OCI-LY3 (cell line): ENCODE measurements around the gene TPSG1.
"Not testable (repeated sequence)": the region's sequence is repeated elsewhere in the genome, so short reads cannot be mapped to it uniquely, and the experiment has no call there.

ENCODE experiments used
- H2AFZ ChIP-seq: fragments of 200-600, 300-600 bp; shearing (Covaris generic); 2 replicates; pipeline ENCODE4 v1.6.0; 2014; ENCODE audit warnings: antibody characterized with exemption, low read depth, low read length
- H3K27ac ChIP-seq: fragments of 200-600, 300-600 bp; sonication (generic); 2 replicates; pipeline ENCODE4 v1.5.1; 2014; ENCODE audit warnings: mild to moderate bottlenecking, low read length, moderate library complexity, mixed read lengths
- H3K27me3 ChIP-seq: fragments of 200-600, 300-600 bp; sonication (generic); 2 replicates; pipeline ENCODE4 v1.6.1; 2014; ENCODE audit warnings: low read depth, low read length, mixed read lengths
- H3K36me3 ChIP-seq: fragments of 200-600, 300-600 bp; sonication (generic); replicated peaks from 2 replicates; pipeline ENCODE3; 2014; ENCODE audit warnings: low read depth, low read length, mixed read lengths
- H3K4me1 ChIP-seq: fragments of 300-600, 200-600 bp; sonication (generic); 2 replicates; pipeline ENCODE4 v1.6.1; 2014; ENCODE audit warnings: low read length, mixed read lengths
- H3K4me2 ChIP-seq: fragments of 200-600, 300-600 bp; sonication (generic); 2 replicates; pipeline ENCODE4 v1.6.1; 2014; ENCODE audit warnings: low read length, mixed read lengths
- H3K4me3 ChIP-seq: fragments of 300-600, 200-600 bp; sonication (generic); 2 replicates; pipeline ENCODE4 v1.5.1; 2014; ENCODE audit warnings: antibody characterized with exemption, mild to moderate bottlenecking, low read length, moderate library complexity
- H3K79me2 ChIP-seq: fragments of 300-600, 200-600 bp; shearing (Covaris generic); 2 replicates; pipeline ENCODE4 v1.6.1; 2014; ENCODE audit warnings: mild to moderate bottlenecking, low read length, mixed read lengths
- H3K9ac ChIP-seq: fragments of 300-600, 200-600 bp; shearing (Covaris generic); 2 replicates; pipeline ENCODE4 v1.6.0; 2014; ENCODE audit warnings: mild to moderate bottlenecking, low read length, moderate library complexity
- H3K9me3 ChIP-seq: fragments of 200-600, 300-600 bp; shearing (Covaris generic); 2 replicates; pipeline ENCODE4 v1.6.1; 2014; ENCODE audit warnings: low read length, mixed read lengths; ENCODE audit not compliant: insufficient read depth
- H4K20me1 ChIP-seq: fragments of 200-600, 300-600 bp; sonication (generic); 2 replicates; pipeline ENCODE4 v1.6.1; 2016; ENCODE audit warnings: low read length, mixed read lengths; ENCODE audit not compliant: insufficient read depth
- EZH2phosphoT487 ChIP-seq: fragments of 200-600 bp; shearing (Covaris generic); IDR thresholded peaks from 2 replicates; pipeline ENCODE4 v1.6.1; 2018; ENCODE audit warnings: antibody characterized with exemption, mixed run types, low read depth
- TF ChIP-seq, protein P1 (sequence below): fragments of 200-600, 300-600 bp; sonication (generic); IDR thresholded peaks from 2 replicates; pipeline ENCODE4 v1.5.1; 2014; ENCODE audit warnings: antibody characterized with exemption, low read length, low read depth

Gene TPSG1

DNA sequence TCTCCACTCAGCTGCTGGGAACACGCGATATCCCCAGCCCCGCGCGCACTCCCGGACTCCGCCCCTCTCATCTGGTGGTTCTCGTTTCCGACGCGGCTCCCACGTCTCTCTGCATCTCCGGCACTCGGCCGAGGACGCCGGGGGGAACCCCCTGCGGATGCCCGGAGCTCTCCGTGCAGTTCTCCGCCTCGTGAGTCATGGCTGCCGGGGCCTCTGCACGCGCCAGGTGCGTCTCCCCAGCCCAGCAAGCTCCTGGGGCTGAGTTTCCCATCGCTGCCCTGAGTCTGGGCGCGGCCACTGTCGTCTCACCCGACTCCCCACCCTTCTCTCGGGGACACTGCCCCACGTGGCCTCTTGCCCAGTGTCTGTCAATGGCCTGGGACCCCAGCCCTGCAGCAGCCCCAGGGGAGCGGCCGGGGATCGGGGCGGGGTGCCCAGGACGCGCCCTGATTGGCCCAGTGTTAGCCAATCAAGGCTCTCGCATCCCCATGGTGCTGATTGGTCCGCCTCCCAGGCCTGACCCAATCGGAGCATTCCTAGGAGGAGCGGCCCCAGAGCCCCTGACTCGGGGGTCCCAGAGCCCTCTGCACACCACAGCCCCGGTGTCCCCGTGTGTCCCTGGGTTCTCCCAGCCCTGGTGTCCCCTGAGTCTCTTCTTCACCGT, 28.8 kb upstream of the TPSG1 start:
- H3K9ac ChIP-seq, H3K27me3 ChIP-seq, H3K36me3 ChIP-seq, H3K4me3 ChIP-seq, H3K4me2 ChIP-seq, H3K79me2 ChIP-seq, H3K4me1 ChIP-seq, H3K27ac ChIP-seq, H3K9me3 ChIP-seq, H4K20me1 ChIP-seq, H2AFZ ChIP-seq: not testable (repeated sequence)

DNA sequence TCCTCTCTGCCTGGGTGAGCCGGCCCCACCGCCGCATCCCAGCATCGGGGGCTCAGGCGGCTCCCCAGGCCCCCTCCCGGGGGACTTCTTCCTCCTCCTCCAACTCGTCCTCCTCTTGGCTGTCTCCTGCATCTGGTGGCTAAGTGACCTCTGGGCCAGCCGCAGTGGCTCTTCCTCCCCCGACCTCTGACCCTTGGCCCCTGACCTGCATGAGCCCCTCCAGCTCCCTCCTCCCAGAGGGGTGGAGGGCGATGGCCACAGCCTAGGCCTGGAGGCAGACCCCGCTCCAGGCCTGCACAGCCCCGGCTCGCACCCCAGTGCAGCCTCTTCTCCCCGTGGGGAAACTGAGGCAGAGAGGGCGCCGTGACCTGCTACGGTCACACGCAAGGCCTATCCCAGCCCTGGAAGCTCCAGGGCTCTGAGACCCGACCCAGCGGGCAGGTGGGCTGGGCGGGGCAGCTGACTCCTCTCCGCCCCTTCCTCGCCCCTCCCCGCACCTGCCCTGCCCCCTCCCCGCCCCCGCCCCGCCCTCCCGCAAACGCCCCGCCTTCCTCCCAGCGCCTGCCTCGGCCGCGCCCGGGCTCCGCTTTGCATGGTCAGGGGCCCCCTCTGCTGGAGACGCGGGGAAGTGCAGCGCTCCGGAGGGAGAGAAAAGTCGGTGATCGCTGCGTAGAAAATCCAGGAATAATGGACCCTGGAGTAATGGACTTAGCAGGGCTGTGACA, 24.1 kb upstream of the TPSG1 start:
- not testable (repeated sequence) for H3K4me1 ChIP-seq, H3K27me3 ChIP-seq, H3K4me2 ChIP-seq, H3K79me2 ChIP-seq, H2AFZ ChIP-seq, H4K20me1 ChIP-seq, H3K9me3 ChIP-seq, H3K9ac ChIP-seq, H3K27ac ChIP-seq, H3K36me3 ChIP-seq, H3K4me3 ChIP-seq

DNA sequence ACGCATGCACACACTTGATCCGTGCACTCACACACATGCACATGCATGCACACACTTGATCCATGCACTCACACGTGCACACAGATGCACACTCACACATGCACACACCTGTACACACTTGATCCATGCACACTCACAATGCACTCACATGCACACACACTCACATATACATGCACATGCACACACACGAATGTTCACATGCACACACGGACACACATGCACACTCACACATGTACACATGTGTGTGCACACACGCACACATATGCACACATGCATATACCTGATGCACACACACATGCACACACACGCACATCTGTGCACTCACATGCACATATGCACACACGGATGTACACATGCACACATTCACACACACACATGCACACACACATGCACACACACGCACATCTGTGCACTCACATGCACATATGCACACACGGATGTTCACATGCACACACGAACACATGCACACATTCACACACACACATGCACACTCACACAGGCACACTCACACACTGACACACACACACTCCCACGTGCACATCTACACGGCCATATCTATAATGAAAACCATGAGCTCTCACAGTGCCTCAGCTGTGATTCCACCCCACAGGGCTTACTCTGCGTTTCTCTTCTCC, 23.0 kb upstream of the TPSG1 start:
- not testable (repeated sequence) for H3K27ac ChIP-seq, H4K20me1 ChIP-seq, H3K9me3 ChIP-seq, H2AFZ ChIP-seq, H3K4me3 ChIP-seq, H3K4me2 ChIP-seq, H3K9ac ChIP-seq, H3K4me1 ChIP-seq, H3K79me2 ChIP-seq, H3K36me3 ChIP-seq, H3K27me3 ChIP-seq

DNA sequence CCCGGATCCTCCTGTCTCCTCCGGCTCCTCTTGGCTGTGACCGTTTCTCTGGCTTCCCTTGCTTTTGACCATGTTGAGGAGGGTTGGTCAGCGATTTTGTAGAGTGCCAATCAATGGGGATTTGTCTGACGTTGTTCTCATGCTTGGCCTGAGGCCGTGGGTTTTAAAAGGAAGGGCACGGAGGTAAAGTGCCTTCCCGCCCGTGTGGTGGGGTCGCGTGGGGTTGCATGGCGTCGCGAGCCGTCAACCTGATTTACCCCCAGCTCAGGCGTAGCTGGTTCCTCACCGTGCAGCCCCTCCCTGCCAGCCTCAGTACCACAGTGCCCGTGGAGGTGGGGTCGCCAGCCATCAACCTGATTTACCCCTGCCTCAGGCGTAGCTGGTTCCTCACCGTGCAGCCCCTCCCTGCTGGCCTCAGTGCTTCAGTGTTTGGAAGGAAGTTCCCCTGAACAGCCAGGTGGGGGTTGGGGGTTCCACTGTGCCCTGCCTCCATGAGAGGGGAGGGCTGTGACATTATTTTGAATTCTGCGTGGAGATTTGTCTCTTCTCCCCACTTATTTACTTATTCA, 20.5 kb upstream of the TPSG1 start:
- Histone ChIP-seq H3K4me2 (no peak overlapping the region), H3K79me2 (no peaks in the 10 kb centered on the region), H3K36me3 (no peaks in the 10 kb centered on the region), H3K9ac (no peak overlapping the region), H3K4me1 (no peaks in the 10 kb centered on the region), H3K27me3 (no peaks in the 10 kb centered on the region), H3K27ac (no peak overlapping the region), H3K9me3 (no peaks in the 10 kb centered on the region), H2AFZ (no peak overlapping the region), H3K4me3 (no peak overlapping the region), H4K20me1 (no peaks in the 10 kb centered on the region)
- TF ChIP-seq, protein P1, sequence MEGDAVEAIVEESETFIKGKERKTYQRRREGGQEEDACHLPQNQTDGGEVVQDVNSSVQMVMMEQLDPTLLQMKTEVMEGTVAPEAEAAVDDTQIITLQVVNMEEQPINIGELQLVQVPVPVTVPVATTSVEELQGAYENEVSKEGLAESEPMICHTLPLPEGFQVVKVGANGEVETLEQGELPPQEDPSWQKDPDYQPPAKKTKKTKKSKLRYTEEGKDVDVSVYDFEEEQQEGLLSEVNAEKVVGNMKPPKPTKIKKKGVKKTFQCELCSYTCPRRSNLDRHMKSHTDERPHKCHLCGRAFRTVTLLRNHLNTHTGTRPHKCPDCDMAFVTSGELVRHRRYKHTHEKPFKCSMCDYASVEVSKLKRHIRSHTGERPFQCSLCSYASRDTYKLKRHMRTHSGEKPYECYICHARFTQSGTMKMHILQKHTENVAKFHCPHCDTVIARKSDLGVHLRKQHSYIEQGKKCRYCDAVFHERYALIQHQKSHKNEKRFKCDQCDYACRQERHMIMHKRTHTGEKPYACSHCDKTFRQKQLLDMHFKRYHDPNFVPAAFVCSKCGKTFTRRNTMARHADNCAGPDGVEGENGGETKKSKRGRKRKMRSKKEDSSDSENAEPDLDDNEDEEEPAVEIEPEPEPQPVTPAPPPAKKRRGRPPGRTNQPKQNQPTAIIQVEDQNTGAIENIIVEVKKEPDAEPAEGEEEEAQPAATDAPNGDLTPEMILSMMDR, result no peak

DNA sequence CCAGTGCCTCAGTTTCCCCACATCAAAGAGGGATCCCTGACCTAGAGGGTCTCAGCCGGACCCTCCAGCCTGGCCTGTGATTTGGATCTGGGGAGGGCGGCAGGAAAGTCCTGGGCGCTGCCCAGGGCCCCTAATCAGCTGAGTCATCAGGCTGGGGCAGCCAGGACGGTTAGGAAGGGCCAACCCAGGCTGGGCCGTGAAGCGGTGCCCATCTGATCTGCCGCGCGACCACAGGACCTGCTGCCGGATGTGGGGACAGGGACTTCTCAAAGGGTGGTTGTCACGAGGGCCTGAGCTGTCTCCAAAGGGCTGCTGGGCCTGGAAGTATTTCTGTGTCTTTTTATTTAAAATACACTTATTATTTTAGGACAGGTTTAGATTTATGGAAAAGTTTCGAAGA, 19.8 kb upstream of the TPSG1 start:
- H3K9me3 ChIP-seq, result no peaks in the 10 kb centered on the region
- no peak overlapping the region for H3K27ac ChIP-seq
- no peaks in the 10 kb centered on the region for H3K79me2 ChIP-seq
- no peaks in the 10 kb centered on the region for H4K20me1 ChIP-seq
- TF ChIP-seq, protein P1, result no peak
- no peak for TF ChIP-seq EZH2phosphoT487
- no peak overlapping the region for H3K4me2 ChIP-seq
- no peaks in the 10 kb centered on the region for H3K4me1 ChIP-seq
- no peaks in the 10 kb centered on the region for H3K36me3 ChIP-seq
- H3K4me3 ChIP-seq, result no peak overlapping the region
- H3K27me3 ChIP-seq, result no peaks in the 10 kb centered on the region
- H3K9ac ChIP-seq, result no peak overlapping the region
- no peak overlapping the region for H2AFZ ChIP-seq

DNA sequence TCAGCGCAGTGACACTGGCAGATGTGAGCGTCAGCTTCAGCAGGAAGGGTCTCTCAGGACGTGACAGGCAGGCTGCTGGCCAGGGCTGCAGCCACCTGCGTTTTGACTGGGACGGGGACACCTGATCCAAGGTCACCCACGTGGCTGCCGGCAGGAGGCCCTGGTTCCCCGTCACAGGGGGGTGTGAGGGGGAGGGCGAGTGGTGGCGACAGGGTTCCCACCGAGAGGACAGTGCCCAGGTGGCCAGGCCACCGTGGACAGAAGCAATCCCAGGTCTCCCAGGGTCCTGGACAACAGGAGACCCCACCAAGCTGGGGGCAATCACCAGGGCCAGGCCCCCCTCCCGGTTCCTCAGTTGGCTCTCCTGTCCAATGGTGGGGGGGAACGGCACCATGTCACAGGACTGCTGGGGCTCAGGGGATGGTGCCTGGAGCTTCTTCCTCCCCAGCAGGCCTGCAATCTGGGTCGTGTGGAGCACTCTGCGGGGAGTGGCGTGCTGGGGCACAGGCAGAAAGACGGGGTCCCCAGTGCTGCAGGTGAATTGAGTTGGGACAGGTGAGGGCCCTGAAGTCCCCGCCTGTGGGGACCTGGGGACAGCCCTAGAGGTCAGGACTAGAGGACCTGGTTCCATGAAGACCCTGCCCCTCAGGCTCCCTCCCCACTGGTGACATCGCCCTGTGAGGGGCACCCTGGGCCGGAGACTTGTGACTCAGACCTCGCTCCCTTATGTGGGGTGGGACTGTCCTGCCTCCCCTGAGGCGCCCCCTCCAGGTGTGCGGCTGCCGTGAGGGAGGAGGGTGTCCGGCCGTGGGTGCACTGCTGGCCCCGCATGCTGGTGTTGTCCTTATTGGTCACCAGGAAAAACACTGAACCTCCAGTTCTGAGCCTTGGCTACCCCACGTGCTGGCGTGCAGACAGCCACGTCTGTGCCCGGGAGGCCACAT, 19.1 kb upstream of the TPSG1 start:
- H3K9me3 ChIP-seq, H3K27me3 ChIP-seq, H2AFZ ChIP-seq, H3K79me2 ChIP-seq, H3K4me1 ChIP-seq, H3K4me3 ChIP-seq, H3K27ac ChIP-seq, H3K9ac ChIP-seq, H4K20me1 ChIP-seq, H3K36me3 ChIP-seq, H3K4me2 ChIP-seq: not testable (repeated sequence)

DNA sequence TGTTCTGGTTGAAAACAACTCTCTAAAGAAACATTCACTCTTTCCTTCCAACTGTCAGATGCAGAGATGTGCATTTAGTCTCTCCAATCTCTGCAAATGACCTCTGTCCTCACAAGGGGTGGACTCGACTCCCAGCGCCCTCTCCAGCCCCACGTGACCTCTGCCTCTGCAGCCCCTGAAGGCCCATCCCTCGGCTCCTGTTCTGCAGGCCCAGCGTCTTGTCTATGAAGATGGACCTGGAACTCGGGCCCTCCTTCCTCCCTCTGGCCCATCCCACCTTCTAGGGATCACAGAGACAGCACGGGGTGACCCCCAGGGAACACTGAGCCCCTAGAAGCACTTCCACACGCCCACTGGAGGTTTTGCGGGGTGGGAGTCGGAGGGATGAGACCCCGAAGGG, 18.3 kb upstream of the TPSG1 start:
- not testable (repeated sequence) for H2AFZ ChIP-seq, H3K36me3 ChIP-seq, H3K27me3 ChIP-seq, H3K79me2 ChIP-seq, H3K4me1 ChIP-seq, H3K9ac ChIP-seq, H3K4me3 ChIP-seq, H4K20me1 ChIP-seq, H3K27ac ChIP-seq, H3K4me2 ChIP-seq, H3K9me3 ChIP-seq
